ENCODE measurements around the gene C6orf163.

Gene C6orf163

GRCh38 chr6:87350516-87350915, 5.9 kb downstream of the C6orf163 start:
- in situ Hi-C loops (cut with MboI; ENCODE audit: low pct_unique_long_range_greater_than_20kb, low sequenced_read_pairs) = no loop called here
- DNase-seq = no peak

GRCh38 chr6:87351583-87351982, 7.0 kb downstream of the C6orf163 start:
- in situ Hi-C loops (cut with MboI; ENCODE audit: low pct_unique_long_range_greater_than_20kb, low sequenced_read_pairs) = no loop called here
- DNase-seq = no peak

GRCh38 chr6:87356181-87356580, 11.6 kb downstream of the C6orf163 start:
- in situ Hi-C loops (cut with MboI; ENCODE audit: low pct_unique_long_range_greater_than_20kb, low sequenced_read_pairs) = no loop called here
- DNase-seq = no peak

GRCh38 chr6:87357479-87358196, 13.0 kb downstream of the C6orf163 start:
- in situ Hi-C loops (cut with MboI; ENCODE audit: low pct_unique_long_range_greater_than_20kb, low sequenced_read_pairs) = no loop called here
- DNase-seq = no peak

GRCh38 chr6:87364602-87365252, 20.1 kb downstream of the C6orf163 start:
- DNase-seq = no peak
- in situ Hi-C loops (cut with MboI; ENCODE audit: low pct_unique_long_range_greater_than_20kb, low sequenced_read_pairs) = no loop called here

- in situ Hi-C loops (cut with MboI; ENCODE audit: low pct_unique_long_range_greater_than_20kb, low sequenced_read_pairs) = no loop called here
- no peak for DNase-seq
These were observed 21.6 kb downstream of the C6orf163 start for GRCh38 chr6:87366072-87366827.

GRCh38 chr6:87366899-87367298, 22.3 kb downstream of the C6orf163 start:
- DNase-seq = no peak
- in situ Hi-C loops (cut with MboI; ENCODE audit: low pct_unique_long_range_greater_than_20kb, low sequenced_read_pairs) = no loop called here

GRCh38 chr6:87373377-87373776, 28.8 kb downstream of the C6orf163 start:
- DNase-seq = no peak
- in situ Hi-C loops (cut with MboI; ENCODE audit: low pct_unique_long_range_greater_than_20kb, low sequenced_read_pairs) = no loop called here

- DNase-seq = no peak
- in situ Hi-C loops (cut with MboI; ENCODE audit: low pct_unique_long_range_greater_than_20kb, low sequenced_read_pairs) = no loop called here
These were observed 30.7 kb downstream of the C6orf163 start for GRCh38 chr6:87375315-87375714.

GRCh38 chr6:87376643-87377042, 32.0 kb downstream of the C6orf163 start:
- in situ Hi-C loops (cut with MboI; ENCODE audit: low pct_unique_long_range_greater_than_20kb, low sequenced_read_pairs) = no loop called here
- no peak for DNase-seq

- in situ Hi-C loops (cut with MboI; ENCODE audit: low pct_unique_long_range_greater_than_20kb, low sequenced_read_pairs) = no loop called here
- no peak for DNase-seq
These were observed 34.3 kb downstream of the C6orf163 start for GRCh38 chr6:87378947-87379346.

- in situ Hi-C loops (cut with MboI; ENCODE audit: low pct_unique_long_range_greater_than_20kb, low sequenced_read_pairs) = no loop called here
- DNase-seq = no peak
These were observed 38.2 kb downstream of the C6orf163 start for GRCh38 chr6:87382861-87383260.

GRCh38 chr6:87384038-87384437, 39.4 kb downstream of the C6orf163 start:
- in situ Hi-C loops (cut with MboI; ENCODE audit: low pct_unique_long_range_greater_than_20kb, low sequenced_read_pairs) = no loop called here
- DNase-seq = no peak

GRCh38 chr6:87384449-87384848, 39.8 kb downstream of the C6orf163 start:
- in situ Hi-C loops (cut with MboI; ENCODE audit: low pct_unique_long_range_greater_than_20kb, low sequenced_read_pairs) = no loop called here
- DNase-seq = no peak

GRCh38 chr6:87391334-87391733, 46.7 kb downstream of the C6orf163 start:
- peak; percentile 59 for DNase-seq
- in situ Hi-C loops (cut with MboI; ENCODE audit: low pct_unique_long_range_greater_than_20kb, low sequenced_read_pairs) = no loop called here

GRCh38 chr6:87393026-87393622, 48.5 kb downstream of the C6orf163 start:
- in situ Hi-C loops (cut with MboI; ENCODE audit: low pct_unique_long_range_greater_than_20kb, low sequenced_read_pairs) = no loop called here

GRCh38 chr6:87395431-87395830, 50.8 kb downstream of the C6orf163 start:
- no peak for DNase-seq
- in situ Hi-C loops (cut with MboI; ENCODE audit: low pct_unique_long_range_greater_than_20kb, low sequenced_read_pairs) = no loop called here

More at GRCh38 chr6:87393026-87393622, 48.5 kb downstream of the C6orf163 start:
- DNase-seq = peak; percentile 89

- peak; percentile 83 for DNase-seq
- in situ Hi-C loops (cut with MboI; ENCODE audit: low pct_unique_long_range_greater_than_20kb, low sequenced_read_pairs) = no loop called here
These were observed 52.2 kb downstream of the C6orf163 start for GRCh38 chr6:87396595-87397392.

GRCh38 chr6:87397656-87398055, 53.0 kb downstream of the C6orf163 start:
- DNase-seq = no peak
- in situ Hi-C loops (cut with MboI; ENCODE audit: low pct_unique_long_range_greater_than_20kb, low sequenced_read_pairs) = no loop called here
